Activated naive CD4-positive, alpha-beta T cell treated with anti-CD3 and anti-CD28 coated beads, Interleukin-2, amount 50 U/mL, for 24 hours (primary cell): ENCODE results near the gene TTLL13.
"Not testable (repeated sequence)": the region's sequence is repeated elsewhere in the genome, so short reads cannot be mapped to it uniquely, and the experiment has no call there.

Experiments
- H3K27ac Mint-ChIP-seq: one replicate; pipeline ENCODE4 v1.8.0; 2021; ENCODE audit warnings: mild to moderate bottlenecking, mixed read lengths
- H3K27me3 Mint-ChIP-seq: one replicate; pipeline ENCODE4 v1.8.0; 2021; ENCODE audit warnings: mixed read lengths
- H3K36me3 Mint-ChIP-seq: one replicate; pipeline ENCODE4 v1.8.0; 2021; ENCODE audit warnings: mixed read lengths
- H3K4me1 Mint-ChIP-seq: one replicate; pipeline ENCODE4 v1.8.0; 2021; ENCODE audit warnings: mixed read lengths
- H3K4me3 Mint-ChIP-seq: one replicate; pipeline ENCODE4 v1.8.0; 2021; ENCODE audit warnings: mild to moderate bottlenecking, mixed read lengths
- H3K9me3 Mint-ChIP-seq: one replicate; pipeline ENCODE4 v1.8.0; 2021; ENCODE audit warnings: mixed read lengths

Gene TTLL13

DNA sequence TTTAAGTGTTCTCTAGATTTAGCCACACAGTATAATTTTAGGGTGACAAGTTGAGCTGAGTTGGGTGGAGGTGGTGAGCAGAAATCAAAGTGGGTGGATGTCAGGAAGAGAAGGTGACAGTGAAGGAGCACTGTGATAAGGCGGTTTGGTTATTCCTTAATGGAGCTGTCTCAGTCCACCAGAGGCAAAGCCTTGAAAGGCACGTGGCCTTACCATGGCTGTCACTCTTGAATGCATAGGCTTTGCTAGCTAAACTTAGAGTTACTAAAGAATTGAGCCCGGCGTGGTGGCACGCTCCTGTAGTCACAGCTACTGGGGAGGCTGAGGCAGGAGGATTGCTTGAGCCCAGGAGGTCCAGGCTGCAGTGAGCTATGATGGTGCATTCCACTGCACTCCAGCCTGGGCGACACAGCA, 560 bp upstream of the TTLL13 start:
- Mint-ChIP-seq H3K4me3 (peak overlapping the region; percentile 71), H3K27ac (no peak overlapping the region), H3K36me3 (no peaks in the 10 kb centered on the region), H3K4me1 (peaks cover 19% of the 10 kb centered on the region), H3K27me3 (no peaks in the 10 kb centered on the region), H3K9me3 (no peaks in the 10 kb centered on the region)

DNA sequence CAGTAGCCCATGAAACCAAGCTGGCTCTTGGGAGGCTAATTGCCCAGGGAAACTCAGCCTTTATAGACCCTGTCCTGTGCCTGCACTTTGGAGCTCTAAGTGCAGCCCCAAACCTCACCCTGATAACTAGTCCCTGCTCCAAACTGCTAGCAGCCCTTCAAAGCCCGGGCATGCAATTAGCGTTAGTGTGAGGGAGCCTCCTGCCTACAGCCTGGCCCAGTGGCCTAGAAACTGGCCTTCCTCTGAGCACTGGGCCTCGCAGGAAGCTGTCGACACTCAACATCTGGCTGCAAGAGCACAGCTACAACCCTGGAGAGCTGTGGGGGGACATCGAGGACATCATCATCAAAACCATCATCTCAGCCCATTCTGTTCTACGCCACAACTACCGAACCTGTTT, 8.4 kb downstream of the TTLL13 start:
- no peak overlapping the region for H3K4me3 Mint-ChIP-seq
- H3K36me3 Mint-ChIP-seq = no peaks in the 10 kb centered on the region
- no peaks in the 10 kb centered on the region for H3K4me1 Mint-ChIP-seq
- no peak overlapping the region for H3K27ac Mint-ChIP-seq
- no peaks in the 10 kb centered on the region for H3K27me3 Mint-ChIP-seq
- no peaks in the 10 kb centered on the region for H3K9me3 Mint-ChIP-seq

DNA sequence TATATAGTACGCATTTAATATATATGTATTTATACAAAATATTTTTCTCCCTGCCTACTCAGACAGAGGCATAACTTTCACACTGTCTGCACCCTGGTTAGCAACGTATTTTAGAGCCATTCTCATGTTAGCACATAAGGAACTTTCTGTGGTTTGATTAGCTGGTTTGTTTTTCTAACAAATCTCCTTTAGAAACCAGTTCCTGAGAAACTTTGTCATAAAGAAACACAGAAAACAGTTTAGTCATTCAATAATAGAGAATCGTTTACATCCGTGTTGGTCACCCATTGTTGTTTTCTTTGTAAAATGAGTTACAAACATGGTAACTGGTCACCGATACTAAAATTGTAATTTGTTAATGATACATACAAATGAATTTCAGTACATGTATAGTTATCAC, 10.2 kb downstream of the TTLL13 start:
- Mint-ChIP-seq H3K27ac (no peak overlapping the region), H3K4me3 (no peak overlapping the region), H3K27me3 (no peaks in the 10 kb centered on the region), H3K4me1 (peaks cover 5% of the 10 kb centered on the region), H3K9me3 (no peaks in the 10 kb centered on the region), H3K36me3 (no peaks in the 10 kb centered on the region)

DNA sequence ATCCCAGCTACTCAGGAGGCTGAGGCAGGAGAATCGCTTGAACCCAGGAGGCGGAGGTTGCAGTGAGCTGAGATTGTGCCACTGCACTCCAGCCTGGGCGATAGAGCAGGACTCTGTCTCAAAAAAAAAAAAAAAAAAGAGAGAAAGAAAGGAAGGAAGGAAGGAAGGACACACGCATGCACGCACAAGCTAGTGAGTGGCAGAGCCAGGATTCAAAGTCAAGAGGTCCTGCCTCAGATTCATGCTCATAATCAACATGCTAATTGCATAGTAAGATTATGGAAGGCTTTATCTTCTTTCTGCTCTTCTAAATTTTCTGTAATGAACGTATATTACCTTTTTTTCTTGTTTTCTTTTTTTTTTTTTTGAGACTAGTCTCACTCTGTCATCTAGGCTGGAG, 11.4 kb downstream of the TTLL13 start:
- peaks cover 11% of the 10 kb centered on the region for H3K4me1 Mint-ChIP-seq
- not testable (repeated sequence) for H3K9me3 Mint-ChIP-seq, H3K4me3 Mint-ChIP-seq, H3K27me3 Mint-ChIP-seq, H3K36me3 Mint-ChIP-seq, H3K27ac Mint-ChIP-seq

DNA sequence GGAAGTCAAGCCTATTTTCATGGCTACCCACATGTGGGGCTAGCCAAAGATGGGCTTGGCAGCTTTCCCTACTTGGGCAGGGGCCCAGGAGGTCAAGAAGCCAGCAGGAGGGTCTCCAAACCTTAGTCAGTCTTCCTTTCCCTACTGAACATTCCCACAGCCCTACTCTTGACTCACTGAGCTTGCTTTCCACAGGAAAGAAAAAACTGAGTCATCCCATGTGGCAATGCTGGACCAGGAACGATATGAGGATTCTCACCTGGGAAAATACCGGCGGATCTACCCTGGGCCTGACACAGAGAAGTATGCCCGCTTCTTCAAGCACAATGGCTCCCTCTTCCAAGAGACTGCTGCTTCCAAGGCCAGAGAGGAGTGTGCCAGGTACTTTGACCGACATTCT, 12.5 kb downstream of the TTLL13 start:
- Mint-ChIP-seq H3K27me3 (no peaks in the 10 kb centered on the region), H3K4me1 (peaks cover 11% of the 10 kb centered on the region), H3K4me3 (no peak overlapping the region), H3K27ac (no peak overlapping the region), H3K9me3 (no peaks in the 10 kb centered on the region), H3K36me3 (no peaks in the 10 kb centered on the region)

DNA sequence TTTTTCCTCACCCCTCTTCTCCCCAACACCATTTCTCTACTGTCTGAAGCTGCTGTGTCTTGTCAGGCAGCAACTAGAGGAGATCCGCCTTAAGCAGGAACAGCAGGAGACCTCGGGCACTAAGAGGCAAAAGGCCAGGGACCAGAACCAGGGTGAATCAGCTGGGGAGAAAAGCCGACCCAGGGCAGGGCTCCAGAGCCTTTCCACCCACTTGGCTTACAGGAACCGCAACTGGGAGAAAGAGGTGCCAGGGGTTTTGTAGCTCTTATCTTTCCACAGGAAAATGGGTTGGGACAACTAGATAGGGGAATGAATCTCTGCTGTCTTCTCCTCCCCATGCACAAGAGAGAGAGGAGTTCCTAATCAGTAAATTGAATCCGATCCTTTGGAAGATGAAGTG, 13.1 kb downstream of the TTLL13 start:
- Mint-ChIP-seq H3K27ac (no peak overlapping the region), H3K4me3 (no peak overlapping the region), H3K27me3 (no peaks in the 10 kb centered on the region), H3K36me3 (no peaks in the 10 kb centered on the region), H3K9me3 (no peaks in the 10 kb centered on the region), H3K4me1 (peaks cover 16% of the 10 kb centered on the region)

DNA sequence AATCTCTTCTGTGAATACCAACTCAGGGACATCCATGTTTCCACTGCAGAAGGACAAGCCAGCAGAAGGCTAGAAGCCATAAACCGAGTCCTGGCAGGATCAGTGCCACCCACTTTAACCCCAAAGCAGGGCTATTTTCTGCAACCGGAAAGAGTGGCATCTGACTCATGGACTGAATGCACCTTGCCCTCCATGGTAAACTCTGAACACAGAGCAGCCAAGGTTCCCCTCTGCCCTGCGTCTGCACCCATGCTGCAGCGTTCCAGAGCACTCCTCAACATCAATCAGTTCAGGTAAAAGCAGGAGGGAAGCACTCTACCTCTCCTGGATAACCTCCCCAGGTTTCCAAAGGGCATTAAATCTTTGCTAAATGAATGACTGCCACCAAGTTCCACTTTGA, 15.3 kb downstream of the TTLL13 start:
- Mint-ChIP-seq H3K9me3 (no peaks in the 10 kb centered on the region), H3K27ac (peak overlapping the region; percentile 99), H3K36me3 (peaks cover 8% of the 10 kb centered on the region), H3K4me3 (peak overlapping the region; percentile 92), H3K27me3 (no peaks in the 10 kb centered on the region), H3K4me1 (peaks cover 34% of the 10 kb centered on the region)

DNA sequence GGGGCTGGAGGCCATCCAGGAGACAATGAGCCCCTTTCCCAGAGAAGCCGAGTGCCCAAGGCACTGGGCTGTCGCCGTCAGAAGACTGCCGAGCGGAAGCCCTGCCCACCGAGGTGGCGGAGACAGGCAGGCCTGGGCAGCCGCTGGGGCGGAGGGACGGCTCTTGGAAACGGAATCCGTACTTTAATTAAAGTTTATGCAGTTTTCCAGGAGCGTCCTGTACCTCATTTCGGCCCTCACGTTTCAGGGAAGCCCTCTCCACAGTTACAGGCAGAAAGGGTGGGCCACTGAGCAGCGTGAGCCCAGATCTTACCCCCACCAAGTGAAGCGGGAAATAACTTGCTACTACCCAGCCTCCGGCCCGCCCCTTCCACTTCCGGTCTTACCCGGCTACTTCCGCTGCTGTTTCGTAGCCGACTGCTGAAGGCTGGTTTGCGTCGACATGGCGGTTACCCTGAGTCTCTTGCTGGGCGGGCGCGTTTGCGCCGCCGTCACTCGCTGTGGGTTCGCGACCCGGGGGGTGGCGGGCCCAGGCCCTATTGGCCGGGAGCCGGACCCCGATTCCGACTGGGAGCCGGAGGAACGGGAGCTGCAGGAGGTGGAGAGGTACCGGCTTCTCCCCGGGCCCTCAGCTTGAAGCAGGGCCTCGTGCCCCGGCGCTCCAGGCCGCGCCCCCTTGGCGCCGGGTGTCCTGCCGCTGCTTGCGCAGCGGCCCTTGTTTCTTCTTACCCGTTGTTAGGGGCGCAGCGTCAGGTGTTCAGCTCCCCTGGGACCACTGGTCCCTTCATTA, 16.1 kb downstream of the TTLL13 start, which contains the start of gene NGRN:
TSS of gene NGRN (plus strand) at position 402 of the 790 bp plus-strand sequence. CDS start at position 443, 41 bp downstream.
- peak within 1 kb of the TSS; percentile 92 for H3K4me3 Mint-ChIP-seq

DNA sequence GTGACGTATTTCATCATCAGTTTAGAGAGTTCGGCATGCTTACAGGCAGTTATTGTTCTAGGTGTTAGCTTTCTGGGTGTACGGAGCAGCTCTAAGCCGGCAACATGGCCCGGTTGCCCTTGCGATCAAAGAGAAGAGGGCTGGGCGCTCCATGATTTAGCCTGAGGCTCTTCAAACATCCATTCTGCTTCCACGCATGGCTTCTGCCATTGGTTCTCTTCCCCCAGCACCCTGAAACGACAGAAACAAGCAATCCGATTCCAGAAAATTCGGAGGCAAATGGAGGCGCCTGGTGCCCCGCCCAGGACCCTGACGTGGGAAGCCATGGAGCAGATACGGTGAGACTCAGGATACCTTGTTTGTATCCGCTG, 16.7 kb downstream of the TTLL13 start:
- Mint-ChIP-seq H3K27ac (peak overlapping the region; percentile 99), H3K9me3 (no peaks in the 10 kb centered on the region), H3K4me3 (peak overlapping the region; percentile 92), H3K36me3 (peaks cover 11% of the 10 kb centered on the region), H3K4me1 (peaks cover 48% of the 10 kb centered on the region), H3K27me3 (no peaks in the 10 kb centered on the region)

More for the DNA sequence above, 16.1 kb downstream of the TTLL13 start, which contains the start of gene NGRN:
- Mint-ChIP-seq H3K27me3 (no peaks in the 10 kb centered on the region), H3K9me3 (no peaks in the 10 kb centered on the region), H3K4me1 (peaks cover 42% of the 10 kb centered on the region), H3K27ac (peak within 1 kb of the TSS; percentile 99), H3K36me3 (peaks cover 11% of the 10 kb centered on the region)

DNA sequence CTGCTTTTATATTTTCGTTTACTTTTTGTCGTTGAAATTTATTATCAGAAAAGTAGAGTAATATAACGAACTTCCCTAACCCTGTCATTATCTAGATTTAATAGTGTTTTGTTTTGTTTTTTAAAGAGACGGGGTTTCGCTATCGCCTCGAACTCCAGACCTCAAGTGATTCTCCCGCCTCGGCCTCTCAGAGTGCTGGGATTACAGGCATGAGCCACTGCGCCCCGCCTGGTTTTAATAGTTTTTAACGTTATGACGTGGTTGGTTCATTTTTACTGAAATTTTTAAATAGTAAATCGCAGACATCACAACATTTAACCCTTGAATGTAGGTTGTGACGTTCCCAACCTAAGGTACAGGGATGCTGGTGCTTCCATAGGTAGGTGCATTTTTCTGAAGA, 17.1 kb downstream of the TTLL13 start:
- Mint-ChIP-seq H3K36me3 (peaks cover 13% of the 10 kb centered on the region), H3K27me3 (no peaks in the 10 kb centered on the region), H3K4me3 (peak overlapping the region; percentile 92), H3K4me1 (peaks cover 52% of the 10 kb centered on the region), H3K27ac (peak overlapping the region; percentile 99), H3K9me3 (no peaks in the 10 kb centered on the region)

DNA sequence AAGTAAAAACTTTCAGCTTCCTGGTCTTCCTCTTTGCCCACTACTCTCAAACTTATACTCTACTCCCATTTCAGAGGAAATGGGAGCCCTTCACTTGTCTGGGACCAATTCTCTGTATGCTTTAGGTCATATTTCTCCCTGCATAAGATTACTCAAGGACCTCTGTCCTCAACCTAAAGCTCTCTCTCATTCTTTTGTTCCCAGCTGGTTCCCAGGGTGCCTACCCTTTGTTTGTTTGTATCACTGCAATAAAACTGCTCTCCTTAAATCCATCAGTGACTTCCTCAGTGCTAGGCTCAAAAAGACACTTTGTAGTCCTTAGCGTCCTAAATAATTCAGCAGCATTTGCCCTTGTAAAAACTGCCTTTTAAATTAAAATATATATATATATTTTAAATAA, 19.1 kb downstream of the TTLL13 start:
- no peaks in the 10 kb centered on the region for H3K9me3 Mint-ChIP-seq
- H3K36me3 Mint-ChIP-seq = peaks cover 18% of the 10 kb centered on the region
- peak overlapping the region; percentile 93 for H3K27ac Mint-ChIP-seq
- peak overlapping the region; percentile 95 for H3K4me3 Mint-ChIP-seq
- H3K4me1 Mint-ChIP-seq = peaks cover 68% of the 10 kb centered on the region
- no peaks in the 10 kb centered on the region for H3K27me3 Mint-ChIP-seq

DNA sequence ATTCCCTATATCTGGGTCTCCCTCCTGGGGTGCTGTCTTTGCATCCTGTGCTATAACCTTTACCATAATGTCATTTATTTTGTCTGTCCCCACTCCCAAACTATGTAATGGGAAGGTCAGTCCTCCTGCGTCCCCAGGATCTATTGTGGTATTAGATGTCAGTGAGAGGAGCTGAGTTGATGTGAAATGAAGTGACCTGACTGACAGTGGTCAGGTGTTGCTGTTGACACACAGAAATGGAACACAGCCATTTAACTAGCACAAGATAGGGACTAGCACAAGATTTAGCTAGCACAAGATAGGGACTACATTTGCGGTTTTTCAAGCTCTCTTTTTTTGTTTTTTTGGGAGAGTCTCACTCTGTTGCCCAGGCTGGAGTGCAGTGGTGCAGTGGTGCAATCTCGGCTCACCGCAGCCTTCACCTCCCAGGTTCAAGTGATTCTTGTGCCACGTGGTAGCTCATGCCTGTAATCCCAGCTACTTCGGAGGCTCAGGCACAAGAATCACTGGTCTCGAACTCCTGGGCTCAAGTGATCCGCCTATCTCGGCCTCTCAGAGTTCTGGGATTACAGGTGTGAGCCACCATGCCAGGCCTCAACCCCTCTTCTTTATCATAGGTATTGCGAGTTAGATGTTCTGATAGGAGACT, 21.3 kb downstream of the TTLL13 start:
- Mint-ChIP-seq H3K27me3 (no peaks in the 10 kb centered on the region), H3K27ac (peak overlapping the region; percentile 73), H3K4me3 (peak overlapping the region; percentile 60), H3K36me3 (peaks cover 25% of the 10 kb centered on the region), H3K4me1 (peaks cover 62% of the 10 kb centered on the region), H3K9me3 (no peaks in the 10 kb centered on the region)

DNA sequence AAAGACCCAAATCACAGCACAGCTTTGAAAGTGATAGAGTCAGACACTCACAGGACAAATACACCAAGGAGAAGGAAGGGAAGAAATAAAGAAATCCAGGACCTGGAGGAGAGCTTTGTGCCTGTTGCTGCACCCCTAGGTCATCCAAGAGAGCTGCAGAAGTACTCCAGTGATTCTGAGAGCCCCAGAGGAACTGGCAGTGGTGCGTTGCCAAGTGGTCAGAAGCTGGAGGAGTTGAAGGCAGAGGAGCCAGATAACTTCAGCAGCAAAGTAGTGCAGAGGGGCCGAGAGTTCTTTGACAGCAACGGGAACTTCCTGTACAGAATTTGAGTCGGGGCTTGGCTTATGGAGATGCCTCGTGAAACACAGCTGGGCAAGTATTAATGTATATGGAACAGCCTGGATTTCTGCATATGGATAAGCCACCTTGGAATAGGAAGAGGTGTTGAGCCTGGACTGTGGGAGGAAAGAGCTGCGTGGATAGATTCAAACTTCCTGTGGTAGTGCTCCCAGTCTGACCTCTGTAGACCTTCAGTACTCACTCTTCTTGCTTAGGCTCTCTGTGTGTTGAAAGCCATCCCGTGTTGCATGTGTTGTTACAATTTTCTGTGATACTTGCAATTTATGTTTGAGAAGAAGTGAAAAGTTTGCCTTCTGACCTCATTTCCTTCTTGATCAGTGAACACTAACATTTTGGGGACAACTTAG, 22.3 kb downstream of the TTLL13 start:
- no peak overlapping the region for H3K4me3 Mint-ChIP-seq
- no peaks in the 10 kb centered on the region for H3K9me3 Mint-ChIP-seq
- peaks cover 66% of the 10 kb centered on the region for H3K4me1 Mint-ChIP-seq
- H3K27me3 Mint-ChIP-seq = no peaks in the 10 kb centered on the region
- peak overlapping the region; percentile 74 for H3K27ac Mint-ChIP-seq
- H3K36me3 Mint-ChIP-seq = peaks cover 26% of the 10 kb centered on the region

DNA sequence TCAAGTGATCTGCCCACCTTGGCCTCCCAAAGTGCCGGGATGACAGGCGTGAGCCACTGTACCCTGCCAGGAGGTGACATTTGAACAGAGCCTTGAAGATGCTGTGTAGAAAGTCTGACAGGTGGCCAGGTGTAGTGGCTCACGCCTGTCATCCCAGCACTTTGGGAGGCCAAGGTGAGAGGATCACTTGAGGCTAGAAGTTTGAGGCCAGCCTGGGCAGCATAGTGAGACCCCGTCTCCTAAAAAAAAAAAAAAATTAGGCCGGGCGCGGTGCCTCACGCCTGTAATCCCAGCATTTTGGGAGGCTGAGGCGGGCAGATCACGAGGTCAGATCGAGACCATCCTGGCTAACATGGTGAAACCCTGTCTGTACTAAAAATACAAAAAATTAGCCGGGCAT, 29.1 kb downstream of the TTLL13 start:
- H3K36me3 Mint-ChIP-seq, H3K4me1 Mint-ChIP-seq, H3K27ac Mint-ChIP-seq, H3K27me3 Mint-ChIP-seq, H3K4me3 Mint-ChIP-seq, H3K9me3 Mint-ChIP-seq: not testable (repeated sequence)

DNA sequence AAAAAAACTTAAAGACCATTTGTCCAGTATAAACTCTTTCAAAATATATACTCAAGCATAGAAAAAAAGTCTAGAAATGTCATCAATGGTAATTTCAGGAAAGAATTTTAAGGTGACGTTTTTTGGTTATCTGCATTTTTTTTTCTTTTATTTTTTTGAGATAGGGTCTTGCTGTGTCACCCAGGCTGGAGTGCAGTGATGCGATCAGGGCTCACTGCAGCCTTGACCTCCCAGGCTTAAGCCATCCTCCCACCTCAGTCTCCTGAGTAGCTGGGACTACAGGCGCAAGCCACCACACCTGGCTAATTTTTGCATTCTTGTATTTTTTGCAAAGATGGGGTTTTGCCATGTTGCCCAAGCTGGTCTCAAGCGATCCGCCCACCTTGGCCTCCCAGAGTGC, 31.4 kb downstream of the TTLL13 start:
- not testable (repeated sequence) for H3K9me3 Mint-ChIP-seq, H3K4me3 Mint-ChIP-seq, H3K4me1 Mint-ChIP-seq, H3K36me3 Mint-ChIP-seq, H3K27me3 Mint-ChIP-seq, H3K27ac Mint-ChIP-seq

DNA sequence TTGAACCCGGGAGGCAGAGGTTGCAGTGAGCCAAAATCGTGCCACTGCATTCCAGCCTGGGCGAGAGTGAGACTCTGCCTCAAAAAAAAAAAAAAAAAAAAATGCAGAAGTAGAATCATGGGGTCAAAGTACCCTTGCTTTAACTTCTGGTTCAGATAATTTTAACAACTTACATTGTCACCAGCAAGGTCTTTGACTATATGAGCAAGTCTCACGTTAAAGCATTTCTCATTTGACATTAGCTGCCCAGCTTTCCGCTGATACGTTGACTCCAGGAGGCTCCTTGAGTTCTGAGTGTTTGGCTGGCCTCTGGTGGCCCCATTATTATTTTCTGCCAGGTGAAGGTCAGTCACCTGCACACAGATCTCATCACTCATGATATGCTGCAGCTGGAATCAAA, 32.3 kb downstream of the TTLL13 start:
- not testable (repeated sequence) for H3K4me1 Mint-ChIP-seq, H3K9me3 Mint-ChIP-seq, H3K27ac Mint-ChIP-seq, H3K4me3 Mint-ChIP-seq, H3K27me3 Mint-ChIP-seq, H3K36me3 Mint-ChIP-seq
